ENCODE data around the gene DPF3.

- no peak for TF ChIP-seq AFF4 (CRISPR knock-in tag; IDR thresholded peaks at IDR 0.05)
- TF ChIP-seq FOXA1 (IDR thresholded peaks at IDR 0.05), result no peak
- no peak for TF ChIP-seq FOXA1 (CRISPR knock-in tag; IDR thresholded peaks at IDR 0.05)
- TF ChIP-seq GABPA (IDR thresholded peaks at IDR 0.05; ENCODE audit: low read depth, low read length), result no peak
- TF ChIP-seq GABPA (CRISPR knock-in tag; IDR thresholded peaks at IDR 0.05; ENCODE audit: low read depth), result no peak
- no peak for TF ChIP-seq TAF15 (IDR thresholded peaks at IDR 0.05; ENCODE audit: low read depth, low read length, poor library complexity, severe bottlenecking)
- no peak for TF ChIP-seq ARHGAP35 (CRISPR knock-in tag; IDR thresholded peaks at IDR 0.05; ENCODE audit: borderline replicate concordance)
- no peak for TF ChIP-seq NCOA1 (CRISPR knock-in tag; IDR thresholded peaks at IDR 0.05)
- TF ChIP-seq TAF1 (CRISPR knock-in tag; IDR thresholded peaks at IDR 0.05), result no peak
- TF ChIP-seq MAFK (conservative IDR thresholded peaks at IDR 0.05 in 1 of 2, IDR thresholded peaks at IDR 0.05 in 1 of 2; ENCODE audit: low read length in 2 of 2), result no peak
- TF ChIP-seq GTF2F1 (IDR thresholded peaks at IDR 0.05; ENCODE audit: low read length), result no peak
- no peak for TF ChIP-seq ZSCAN25 (CRISPR knock-in tag; IDR thresholded peaks at IDR 0.05)
- no peak for TF ChIP-seq CTCF (CRISPR knock-in tag; IDR thresholded peaks at IDR 0.05)
- TF ChIP-seq ZBTB26 (CRISPR knock-in tag; IDR thresholded peaks at IDR 0.05; ENCODE audit: borderline replicate concordance), result no peak
- no peak for TF ChIP-seq NBN (conservative IDR thresholded peaks at IDR 0.05)
- TF ChIP-seq NFE2L2 (IDR thresholded peaks at IDR 0.05; ENCODE audit: low read length), result no peak
Observed at GRCh38 chr14:72636094-72636493, 257.8 kb downstream of the DPF3 start.
